Measurements from ENCODE around the gene GRIK5. TPM values are rescaled to one million over a fixed set of nuclear protein-coding genes. Genes with fewer than 3 reads are reported as not detected.

GRIK5 gene
- total and polyA plus RNA-seq, 2 of the 8 experiments (the other 6 are each of a cell fraction or from before 2014, with no cell fraction given): 17.8 to 42.9 TPM

GRCh38 chr19:42060117-42060516 is 9.9 kb downstream of the GRIK5 start (continued):
- TF ChIP-seq CHD7 (IDR thresholded peaks at IDR 0.05; ENCODE audit: insufficient replicate concordance, low read length) (no peak), CTCF (IDR thresholded peaks at IDR 0.05; ENCODE audit: control extremely low read depth in 1 of 3, insufficient read depth in 1 of 3, low read depth in 1 of 3, low read length in 3 of 3) (no peak)
